PC-3 (cell line): ENCODE measurements around the gene DOCK1.

Experiments
- EZH2 ChIP-seq: fragments of 300-600 bp; sonication (generic); IDR thresholded peaks from one replicate; pipeline ENCODE4 v1.6.1; 2017; ENCODE audit warnings: antibody characterized with exemption, mild to moderate bottlenecking, low read length; ENCODE audit not compliant: unreplicated experiment
- EZH2phosphoT487 ChIP-seq: fragments of 300-600 bp; sonication (generic); IDR thresholded peaks from 2 replicates; pipeline ENCODE4 v1.6.1; 2018; ENCODE audit warnings: mild to moderate bottlenecking, antibody characterized with exemption, low read length, borderline replicate concordance
- TF ChIP-seq, protein P1 (sequence below): fragments of 300-600 bp; sonication (generic); conservative IDR thresholded peaks from 2 replicates; pipeline ENCODE4 v1.5.1; 2017; ENCODE audit warnings: antibody characterized with exemption, low read depth, mild to moderate bottlenecking, low read length

GRCh38 chr10:127055263-127055662, 150.0 kb downstream of the DOCK1 start:
- TF ChIP-seq, protein P1, sequence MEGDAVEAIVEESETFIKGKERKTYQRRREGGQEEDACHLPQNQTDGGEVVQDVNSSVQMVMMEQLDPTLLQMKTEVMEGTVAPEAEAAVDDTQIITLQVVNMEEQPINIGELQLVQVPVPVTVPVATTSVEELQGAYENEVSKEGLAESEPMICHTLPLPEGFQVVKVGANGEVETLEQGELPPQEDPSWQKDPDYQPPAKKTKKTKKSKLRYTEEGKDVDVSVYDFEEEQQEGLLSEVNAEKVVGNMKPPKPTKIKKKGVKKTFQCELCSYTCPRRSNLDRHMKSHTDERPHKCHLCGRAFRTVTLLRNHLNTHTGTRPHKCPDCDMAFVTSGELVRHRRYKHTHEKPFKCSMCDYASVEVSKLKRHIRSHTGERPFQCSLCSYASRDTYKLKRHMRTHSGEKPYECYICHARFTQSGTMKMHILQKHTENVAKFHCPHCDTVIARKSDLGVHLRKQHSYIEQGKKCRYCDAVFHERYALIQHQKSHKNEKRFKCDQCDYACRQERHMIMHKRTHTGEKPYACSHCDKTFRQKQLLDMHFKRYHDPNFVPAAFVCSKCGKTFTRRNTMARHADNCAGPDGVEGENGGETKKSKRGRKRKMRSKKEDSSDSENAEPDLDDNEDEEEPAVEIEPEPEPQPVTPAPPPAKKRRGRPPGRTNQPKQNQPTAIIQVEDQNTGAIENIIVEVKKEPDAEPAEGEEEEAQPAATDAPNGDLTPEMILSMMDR: no peak
- TF ChIP-seq EZH2 (no peak), EZH2phosphoT487 (no peak)
